CD14-positive monocyte (primary cell): ENCODE results near the gene RBM17. TPM values are rescaled to one million over a fixed set of nuclear protein-coding genes. Genes with fewer than 3 reads are reported as not detected.

ENCODE experiments used
- DNase-seq, 3 donors: peaks; one replicate each; pipeline ENCODE4 v3.0.0-alpha.2; 2011 to 2022
- H2AFZ ChIP-seq: 2 replicates; pipeline ENCODE4 v1.6.0; 2012; ENCODE audit warnings: mild to moderate bottlenecking, low read depth, low read length, inconsistent platforms; ENCODE audit not compliant: insufficient read depth, poor library complexity, severe bottlenecking
- H3K27ac ChIP-seq, 2 donors: 1 replicate in 1 of 2; 2 replicates in 1 of 2; pipeline ENCODE4 v1.5.1; 2012 to 2013; ENCODE audit warnings: low read length in 2 of 2, control low read depth in 1 of 2, inconsistent platforms in 1 of 2, low read depth in 1 of 2, mild to moderate bottlenecking in 1 of 2
- H3K27me3 ChIP-seq, 2 donors: one replicate each; pipeline versions ENCODE4 v1.6.0 to v1.6.1; 2011 to 2013; ENCODE audit warnings: low read length in 2 of 2; ENCODE audit not compliant: control insufficient read depth in 2 of 2, insufficient read depth in 2 of 2
- H3K36me3 ChIP-seq, 2 donors: replicated peaks in 1 of 2; 1 replicate in 1 of 2; 2 replicates in 1 of 2; pipeline versions ENCODE4 v1.5.1 to v1.6.1; 2012 to 2013; ENCODE audit warnings: low read length in 2 of 2, control low read depth in 1 of 2, inconsistent platforms in 1 of 2, mild to moderate bottlenecking in 1 of 2; ENCODE audit not compliant: insufficient read depth in 2 of 2, control insufficient read depth in 1 of 2
- H3K4me1 ChIP-seq, 2 donors: 1 replicate in 1 of 2; 2 replicates in 1 of 2; pipeline versions ENCODE4 v1.5.1 to v1.6.1; 2012 to 2013; ENCODE audit warnings: low read length in 2 of 2, control low read depth in 1 of 2, inconsistent platforms in 1 of 2, mild to moderate bottlenecking in 1 of 2, moderate library complexity in 1 of 2; ENCODE audit not compliant: insufficient read depth in 2 of 2, control insufficient read depth in 1 of 2
- H3K4me2 ChIP-seq: replicated peaks from 2 replicates; pipeline ENCODE3; 2012; ENCODE audit warnings: low read length, moderate library complexity, mild to moderate bottlenecking; ENCODE audit not compliant: poor library complexity, severe bottlenecking; ENCODE audit errors: extremely low read depth
- H3K4me3 ChIP-seq, 3 experiments: fragments of 200-600 bp in 1 of 3; sonication (generic) in 1 of 3; replicated peaks in 1 of 3; 1 replicate in 2 of 3; 2 replicates in 1 of 3; pipeline ENCODE4 v1.5.1; 2011 to 2013; ENCODE audit warnings: low read length in 3 of 3, mild to moderate bottlenecking in 3 of 3, control low read depth in 2 of 3, low read depth in 2 of 3, inconsistent platforms in 1 of 3, moderate library complexity in 1 of 3
- H3K79me2 ChIP-seq: 2 replicates; pipeline ENCODE4 v1.6.0; 2012; ENCODE audit warnings: mild to moderate bottlenecking, control low read depth, inconsistent platforms, low read length, moderate library complexity; ENCODE audit not compliant: insufficient read depth
- H3K9ac ChIP-seq: 2 replicates; pipeline ENCODE4 v1.6.0; 2017; ENCODE audit warnings: low read length, mild to moderate bottlenecking; ENCODE audit not compliant: insufficient read depth, poor library complexity, severe bottlenecking
- H3K9me3 ChIP-seq, 2 donors: replicated peaks in 1 of 2; 1 replicate in 1 of 2; 2 replicates in 1 of 2; pipeline versions ENCODE4 v1.5.1 to v1.6.1; 2012 to 2013; ENCODE audit warnings: low read length in 2 of 2, control low read depth in 1 of 2; ENCODE audit not compliant: control insufficient read depth in 1 of 2, insufficient read depth in 1 of 2
- H4K20me1 ChIP-seq: 2 replicates; pipeline ENCODE4 v1.6.0; 2012; ENCODE audit warnings: mild to moderate bottlenecking, low read length, control low read depth, moderate library complexity; ENCODE audit not compliant: insufficient read depth
- H3K27ac Mint-ChIP-seq, 7 donors: one replicate each; pipeline ENCODE4 v1.8.0; 2020; ENCODE audit warnings: mild to moderate bottlenecking in 7 of 7, mixed read lengths in 7 of 7, moderate library complexity in 6 of 7, inconsistent platforms in 2 of 7
- H3K27me3 Mint-ChIP-seq, 3 donors: one replicate each; pipeline ENCODE4 v1.8.0; 2021 to 2022; ENCODE audit warnings: low read depth in 3 of 3, mild to moderate bottlenecking in 3 of 3, mixed read lengths in 3 of 3, moderate library complexity in 3 of 3, inconsistent platforms in 1 of 3
- H3K36me3 Mint-ChIP-seq, 2 donors: one replicate each; pipeline ENCODE4 v1.8.0; 2020; ENCODE audit warnings: mixed read lengths in 2 of 2, inconsistent platforms in 1 of 2, mild to moderate bottlenecking in 1 of 2
- H3K4me1 Mint-ChIP-seq: one replicate; pipeline ENCODE4 v1.8.0; 2020; ENCODE audit warnings: mild to moderate bottlenecking, mixed read lengths
- H3K4me3 Mint-ChIP-seq, 2 donors: one replicate each; pipeline ENCODE4 v1.8.0; 2020; ENCODE audit warnings: mild to moderate bottlenecking in 2 of 2, mixed read lengths in 2 of 2, moderate library complexity in 1 of 2
- H3K9me3 Mint-ChIP-seq, 7 donors: one replicate each; pipeline ENCODE4 v1.8.0; 2020 to 2022; ENCODE audit warnings: mixed read lengths in 7 of 7, mild to moderate bottlenecking in 6 of 7, moderate library complexity in 6 of 7, inconsistent platforms in 2 of 7
- CTCF ChIP-seq: fragments of 200-600 bp; IDR thresholded peaks from one replicate; pipeline ENCODE4 v1.8.0; 2022; ENCODE audit warnings: antibody characterized with exemption, mild to moderate bottlenecking
- WGBS: methylation state at CpG from one replicate; pipeline ENCODE4 v1.1.5; 2013; ENCODE audit warnings: missing lambda C conversion rate; ENCODE audit not compliant: insufficient coverage; 5-methylcytosine and 5-hydroxymethylcytosine counted together
- intact Hi-C, 2 donors: fragments of 100-400 bp; cut with micrococcal nuclease; formaldehyde crosslinking; loops; one replicate each; pipeline versions ENCODE4 v1.15.0 to v1.15.1; 2023
- polyA plus RNA-seq, 3 donors: library from polyadenylated mRNA; depleted of rRNA in 1 of 3; unstranded in 2 of 3; stranded (reverse) in 1 of 3; fragments of 300-500 nt in 2 of 3; fragments of >200 nt in 1 of 3; fragmentation: Illumina TruSeq in 2 of 3; gene quantifications; 1 replicate in 2 of 3; 2 replicates in 1 of 3; pipeline ENCODE4 v1.2.3, GENCODE V29; 2012 to 2021

Gene RBM17
- polyA plus RNA-seq, 3 donors = 37.2 to 51.4 (median 44.5) TPM

- H4K20me1 ChIP-seq = peaks cover 24% of the 10 kb centered on the region
- 94% methylated on average over 7 of the region's 7 CpGs for WGBS
- H3K27me3 ChIP-seq = no peaks in the 10 kb centered on the region
- H3K9me3 ChIP-seq = no peaks in the 10 kb centered on the region
- no peak for TF ChIP-seq CTCF
- no peak overlapping the region for H3K27ac ChIP-seq
- no peak overlapping the region for H3K4me3 Mint-ChIP-seq
- no peak overlapping the region for H3K9ac ChIP-seq
- H3K36me3 ChIP-seq = no peaks in the 10 kb centered on the region
- no peak overlapping the region for H2AFZ ChIP-seq
- H3K4me1 Mint-ChIP-seq = peaks cover 53% of the 10 kb centered on the region
- peak overlapping the region in 1 of 7 donors; percentile 50 for H3K27ac Mint-ChIP-seq
- peaks cover 15 to 17% of the 10 kb centered on the region in 2 donors for H3K36me3 Mint-ChIP-seq
- intact Hi-C loops = no loop called here
- H3K27me3 Mint-ChIP-seq = peaks cover 3 to 23% (median 10%) of the 10 kb centered on the region in 3 donors
- H3K4me1 ChIP-seq = peaks cover 45 to 63% of the 10 kb centered on the region in 2 donors
- no peak for DNase-seq
- H3K4me3 ChIP-seq = no peak overlapping the region
- H3K79me2 ChIP-seq = peaks cover 29% of the 10 kb centered on the region
- H3K9me3 Mint-ChIP-seq = peaks cover 0 to 2% (median 0%) of the 10 kb centered on the region in 7 donors
- no peak overlapping the region for H3K4me2 ChIP-seq
These were observed 53.8 kb downstream of the RBM17 start for GRCh38 chr10:6142644-6143043.

- no peak for TF ChIP-seq CTCF
- peak overlapping the region in 1 of 2 donors; percentile 93 for H3K27ac ChIP-seq
- peak overlapping the region in 1 of 3 experiments; percentile 86 for H3K4me3 ChIP-seq
- peaks cover 51 to 68% of the 10 kb centered on the region in 2 donors for H3K4me1 ChIP-seq
- H3K4me3 Mint-ChIP-seq = no peak overlapping the region
- no peaks in the 10 kb centered on the region for H3K9me3 ChIP-seq
- H3K9me3 Mint-ChIP-seq = peaks cover 0 to 1% (median 0%) of the 10 kb centered on the region in 7 donors
- peaks cover 16 to 19% of the 10 kb centered on the region in 2 donors for H3K36me3 Mint-ChIP-seq
- H3K27me3 ChIP-seq = no peaks in the 10 kb centered on the region
- peaks cover 29% of the 10 kb centered on the region for H4K20me1 ChIP-seq
- intact Hi-C loops = no loop called here
- no peak for DNase-seq
- WGBS = 65% methylated on average over 7 of the region's 13 CpGs
- H3K4me1 Mint-ChIP-seq = peaks cover 59% of the 10 kb centered on the region
- no peak overlapping the region for H3K9ac ChIP-seq
- H3K4me2 ChIP-seq = peak overlapping the region; percentile 89
- peak overlapping the region in 5 of 7 donors; percentile 46 to 97 (median 85) for H3K27ac Mint-ChIP-seq
- peaks cover 3 to 21% (median 7%) of the 10 kb centered on the region in 3 donors for H3K27me3 Mint-ChIP-seq
- H3K79me2 ChIP-seq = peaks cover 34% of the 10 kb centered on the region
- no peak overlapping the region for H2AFZ ChIP-seq
- H3K36me3 ChIP-seq = no peaks in the 10 kb centered on the region
These were observed 54.3 kb downstream of the RBM17 start for GRCh38 chr10:6143181-6143580.
